ENCODE measurements around the gene FAM20B. TPM values are rescaled to one million over a fixed set of nuclear protein-coding genes. Genes with fewer than 3 reads are reported as not detected.

FAM20B gene
- total and polyA plus RNA-seq, 2 of the 13 experiments (the other 11 are each of a cell fraction or from before 2014, with no cell fraction given), result 13.8 to 26.9 TPM

DNA sequence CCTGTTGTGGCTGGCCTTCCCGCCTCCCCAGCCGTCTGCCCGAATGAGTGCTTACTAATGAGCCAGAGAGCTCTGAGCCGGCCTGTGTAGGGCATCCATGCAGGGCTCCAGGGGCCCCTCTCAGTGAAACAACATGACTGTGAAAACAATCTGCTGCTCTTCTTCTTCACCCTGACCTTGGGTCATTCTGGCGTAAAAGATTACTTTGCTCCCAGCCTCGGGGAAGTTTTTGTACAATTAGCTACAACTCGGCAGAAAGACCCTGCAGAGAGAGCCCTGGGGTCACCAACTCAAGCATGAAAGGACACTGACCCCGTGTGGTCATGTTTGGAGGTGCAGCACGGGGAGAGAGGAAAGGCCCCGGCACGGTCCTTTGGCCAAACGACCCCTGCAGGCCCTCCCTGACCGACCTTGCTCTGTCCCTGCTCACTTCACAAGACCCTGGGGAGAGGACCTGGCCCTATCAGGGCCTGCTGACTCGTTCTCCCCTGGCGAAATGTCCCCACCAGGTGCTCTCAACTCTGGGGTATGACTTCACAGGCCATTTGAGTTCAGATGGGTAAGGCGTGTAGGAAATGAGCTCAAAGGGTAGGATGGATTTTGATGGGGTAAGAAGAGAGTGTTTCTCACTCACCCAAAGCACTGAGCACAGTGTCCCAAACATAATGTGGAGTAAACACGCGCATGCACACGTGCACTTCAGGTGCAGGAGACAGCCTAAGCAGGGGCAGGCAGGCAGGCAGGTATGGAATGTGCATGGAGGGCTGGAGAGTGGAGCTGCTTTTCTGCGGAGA lies 22.9 kb upstream of the FAM20B start (continued):
- TF ChIP-seq HHEX (CRISPR knock-in tag; IDR thresholded peaks at IDR 0.05) (no peak), SCMH1 (CRISPR knock-in tag; IDR thresholded peaks at IDR 0.05; ENCODE audit: borderline replicate concordance) (no peak), ATF1 (CRISPR knock-in tag; IDR thresholded peaks at IDR 0.05) (no peak), STAG1 (CRISPR knock-in tag; IDR thresholded peaks at IDR 0.05) (peak; percentile 97), DNMT1 (CRISPR knock-in tag; IDR thresholded peaks at IDR 0.05) (no peak), ADNP (CRISPR knock-in tag; IDR thresholded peaks at IDR 0.05) (no peak), ZSCAN29 (CRISPR knock-in tag; conservative IDR thresholded peaks at IDR 0.05) (no peak; the same call in 1 of the 2 replicates)
- TF ChIP-seq, protein P1, sequence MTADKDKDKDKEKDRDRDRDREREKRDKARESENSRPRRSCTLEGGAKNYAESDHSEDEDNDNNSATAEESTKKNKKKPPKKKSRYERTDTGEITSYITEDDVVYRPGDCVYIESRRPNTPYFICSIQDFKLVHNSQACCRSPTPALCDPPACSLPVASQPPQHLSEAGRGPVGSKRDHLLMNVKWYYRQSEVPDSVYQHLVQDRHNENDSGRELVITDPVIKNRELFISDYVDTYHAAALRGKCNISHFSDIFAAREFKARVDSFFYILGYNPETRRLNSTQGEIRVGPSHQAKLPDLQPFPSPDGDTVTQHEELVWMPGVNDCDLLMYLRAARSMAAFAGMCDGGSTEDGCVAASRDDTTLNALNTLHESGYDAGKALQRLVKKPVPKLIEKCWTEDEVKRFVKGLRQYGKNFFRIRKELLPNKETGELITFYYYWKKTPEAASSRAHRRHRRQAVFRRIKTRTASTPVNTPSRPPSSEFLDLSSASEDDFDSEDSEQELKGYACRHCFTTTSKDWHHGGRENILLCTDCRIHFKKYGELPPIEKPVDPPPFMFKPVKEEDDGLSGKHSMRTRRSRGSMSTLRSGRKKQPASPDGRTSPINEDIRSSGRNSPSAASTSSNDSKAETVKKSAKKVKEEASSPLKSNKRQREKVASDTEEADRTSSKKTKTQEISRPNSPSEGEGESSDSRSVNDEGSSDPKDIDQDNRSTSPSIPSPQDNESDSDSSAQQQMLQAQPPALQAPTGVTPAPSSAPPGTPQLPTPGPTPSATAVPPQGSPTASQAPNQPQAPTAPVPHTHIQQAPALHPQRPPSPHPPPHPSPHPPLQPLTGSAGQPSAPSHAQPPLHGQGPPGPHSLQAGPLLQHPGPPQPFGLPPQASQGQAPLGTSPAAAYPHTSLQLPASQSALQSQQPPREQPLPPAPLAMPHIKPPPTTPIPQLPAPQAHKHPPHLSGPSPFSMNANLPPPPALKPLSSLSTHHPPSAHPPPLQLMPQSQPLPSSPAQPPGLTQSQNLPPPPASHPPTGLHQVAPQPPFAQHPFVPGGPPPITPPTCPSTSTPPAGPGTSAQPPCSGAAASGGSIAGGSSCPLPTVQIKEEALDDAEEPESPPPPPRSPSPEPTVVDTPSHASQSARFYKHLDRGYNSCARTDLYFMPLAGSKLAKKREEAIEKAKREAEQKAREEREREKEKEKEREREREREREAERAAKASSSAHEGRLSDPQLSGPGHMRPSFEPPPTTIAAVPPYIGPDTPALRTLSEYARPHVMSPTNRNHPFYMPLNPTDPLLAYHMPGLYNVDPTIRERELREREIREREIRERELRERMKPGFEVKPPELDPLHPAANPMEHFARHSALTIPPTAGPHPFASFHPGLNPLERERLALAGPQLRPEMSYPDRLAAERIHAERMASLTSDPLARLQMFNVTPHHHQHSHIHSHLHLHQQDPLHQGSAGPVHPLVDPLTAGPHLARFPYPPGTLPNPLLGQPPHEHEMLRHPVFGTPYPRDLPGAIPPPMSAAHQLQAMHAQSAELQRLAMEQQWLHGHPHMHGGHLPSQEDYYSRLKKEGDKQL (CRISPR knock-in tag; IDR thresholded peaks at IDR 0.05; ENCODE audit: low read depth), result no peak
- TF ChIP-seq, protein P2, sequence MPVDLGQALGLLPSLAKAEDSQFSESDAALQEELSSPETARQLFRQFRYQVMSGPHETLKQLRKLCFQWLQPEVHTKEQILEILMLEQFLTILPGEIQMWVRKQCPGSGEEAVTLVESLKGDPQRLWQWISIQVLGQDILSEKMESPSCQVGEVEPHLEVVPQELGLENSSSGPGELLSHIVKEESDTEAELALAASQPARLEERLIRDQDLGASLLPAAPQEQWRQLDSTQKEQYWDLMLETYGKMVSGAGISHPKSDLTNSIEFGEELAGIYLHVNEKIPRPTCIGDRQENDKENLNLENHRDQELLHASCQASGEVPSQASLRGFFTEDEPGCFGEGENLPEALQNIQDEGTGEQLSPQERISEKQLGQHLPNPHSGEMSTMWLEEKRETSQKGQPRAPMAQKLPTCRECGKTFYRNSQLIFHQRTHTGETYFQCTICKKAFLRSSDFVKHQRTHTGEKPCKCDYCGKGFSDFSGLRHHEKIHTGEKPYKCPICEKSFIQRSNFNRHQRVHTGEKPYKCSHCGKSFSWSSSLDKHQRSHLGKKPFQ (CRISPR knock-in tag; IDR thresholded peaks at IDR 0.05; ENCODE audit: insufficient replicate concordance), result no peak
- TF ChIP-seq, protein P3, sequence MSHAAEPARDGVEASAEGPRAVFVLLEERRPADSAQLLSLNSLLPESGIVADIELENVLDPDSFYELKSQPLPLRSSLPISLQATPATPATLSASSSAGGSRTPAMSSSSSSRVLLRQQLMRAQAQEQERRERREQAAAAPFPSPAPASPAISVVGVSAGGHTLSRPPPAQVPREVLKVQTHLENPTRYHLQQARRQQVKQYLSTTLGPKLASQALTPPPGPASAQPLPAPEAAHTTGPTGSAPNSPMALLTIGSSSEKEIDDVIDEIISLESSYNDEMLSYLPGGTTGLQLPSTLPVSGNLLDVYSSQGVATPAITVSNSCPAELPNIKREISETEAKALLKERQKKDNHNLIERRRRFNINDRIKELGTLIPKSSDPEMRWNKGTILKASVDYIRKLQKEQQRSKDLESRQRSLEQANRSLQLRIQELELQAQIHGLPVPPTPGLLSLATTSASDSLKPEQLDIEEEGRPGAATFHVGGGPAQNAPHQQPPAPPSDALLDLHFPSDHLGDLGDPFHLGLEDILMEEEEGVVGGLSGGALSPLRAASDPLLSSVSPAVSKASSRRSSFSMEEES (CRISPR knock-in tag; IDR thresholded peaks at IDR 0.05), result no peak
- TF ChIP-seq, protein P4, sequence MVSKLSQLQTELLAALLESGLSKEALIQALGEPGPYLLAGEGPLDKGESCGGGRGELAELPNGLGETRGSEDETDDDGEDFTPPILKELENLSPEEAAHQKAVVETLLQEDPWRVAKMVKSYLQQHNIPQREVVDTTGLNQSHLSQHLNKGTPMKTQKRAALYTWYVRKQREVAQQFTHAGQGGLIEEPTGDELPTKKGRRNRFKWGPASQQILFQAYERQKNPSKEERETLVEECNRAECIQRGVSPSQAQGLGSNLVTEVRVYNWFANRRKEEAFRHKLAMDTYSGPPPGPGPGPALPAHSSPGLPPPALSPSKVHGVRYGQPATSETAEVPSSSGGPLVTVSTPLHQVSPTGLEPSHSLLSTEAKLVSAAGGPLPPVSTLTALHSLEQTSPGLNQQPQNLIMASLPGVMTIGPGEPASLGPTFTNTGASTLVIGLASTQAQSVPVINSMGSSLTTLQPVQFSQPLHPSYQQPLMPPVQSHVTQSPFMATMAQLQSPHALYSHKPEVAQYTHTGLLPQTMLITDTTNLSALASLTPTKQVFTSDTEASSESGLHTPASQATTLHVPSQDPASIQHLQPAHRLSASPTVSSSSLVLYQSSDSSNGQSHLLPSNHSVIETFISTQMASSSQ (IDR thresholded peaks at IDR 0.05; ENCODE audit: low read depth), result no peak
- TF ChIP-seq, protein P4 (CRISPR knock-in tag; IDR thresholded peaks at IDR 0.05; ENCODE audit: borderline replicate concordance), result no peak
- TF ChIP-seq, protein P5, sequence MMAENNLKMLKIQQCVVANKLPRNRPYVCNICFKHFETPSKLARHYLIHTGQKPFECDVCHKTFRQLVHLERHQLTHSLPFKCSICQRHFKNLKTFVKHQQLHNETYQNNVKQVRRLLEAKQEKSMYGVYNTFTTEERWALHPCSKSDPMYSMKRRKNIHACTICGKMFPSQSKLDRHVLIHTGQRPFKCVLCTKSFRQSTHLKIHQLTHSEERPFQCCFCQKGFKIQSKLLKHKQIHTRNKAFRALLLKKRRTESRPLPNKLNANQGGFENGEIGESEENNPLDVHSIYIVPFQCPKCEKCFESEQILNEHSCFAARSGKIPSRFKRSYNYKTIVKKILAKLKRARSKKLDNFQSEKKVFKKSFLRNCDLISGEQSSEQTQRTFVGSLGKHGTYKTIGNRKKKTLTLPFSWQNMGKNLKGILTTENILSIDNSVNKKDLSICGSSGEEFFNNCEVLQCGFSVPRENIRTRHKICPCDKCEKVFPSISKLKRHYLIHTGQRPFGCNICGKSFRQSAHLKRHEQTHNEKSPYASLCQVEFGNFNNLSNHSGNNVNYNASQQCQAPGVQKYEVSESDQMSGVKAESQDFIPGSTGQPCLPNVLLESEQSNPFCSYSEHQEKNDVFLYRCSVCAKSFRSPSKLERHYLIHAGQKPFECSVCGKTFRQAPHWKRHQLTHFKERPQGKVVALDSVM (CRISPR knock-in tag; IDR thresholded peaks at IDR 0.05), result no peak
